Stimulated activated CD8-positive, alpha-beta memory T cell treated with anti-CD3 and anti-CD28 coated beads, Interleukin-7, amount 100 ng/mL, for 4 hours (primary cell): ENCODE measurements around the gene PRXL2C.

Experiments used
- DNase-seq, 2 donors: peaks; one replicate each; pipeline ENCODE4 v3.0.0-alpha.2; 2020; ENCODE audit warnings: low read depth in 2 of 2

PRXL2C gene

GRCh38 chr9:96612105-96612965 is 42.8 kb downstream of the PRXL2C start:
- no peak for DNase-seq

- no peak for DNase-seq
Measured at GRCh38 chr9:96611302-96611701, 43.8 kb downstream of the PRXL2C start.

GRCh38 chr9:96609732-96610131 is 45.4 kb downstream of the PRXL2C start:
- DNase-seq: no peak

- DNase-seq: no peak
Measured at GRCh38 chr9:96607971-96608370, 47.1 kb downstream of the PRXL2C start.

DNA sequence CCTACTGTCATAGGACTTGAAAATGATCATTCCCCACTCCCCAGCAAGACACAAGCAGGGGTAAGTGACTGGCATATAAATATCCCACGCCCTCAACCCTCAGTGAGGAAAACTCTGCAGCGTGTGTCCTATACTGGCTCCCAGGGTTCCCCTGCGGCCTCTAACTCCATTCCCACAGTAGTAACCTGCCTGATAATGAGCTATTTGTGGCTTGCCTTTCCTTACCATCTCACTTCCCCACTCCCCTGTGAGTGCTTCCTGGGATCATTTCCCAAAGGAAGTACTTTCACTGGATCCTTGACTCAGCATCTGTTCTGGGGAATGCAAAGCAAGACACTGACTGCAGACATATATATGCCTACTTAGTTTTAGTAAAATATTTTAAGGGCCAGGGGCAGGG is 49.8 kb downstream of the PRXL2C start:
- DNase-seq: no peak

DNA sequence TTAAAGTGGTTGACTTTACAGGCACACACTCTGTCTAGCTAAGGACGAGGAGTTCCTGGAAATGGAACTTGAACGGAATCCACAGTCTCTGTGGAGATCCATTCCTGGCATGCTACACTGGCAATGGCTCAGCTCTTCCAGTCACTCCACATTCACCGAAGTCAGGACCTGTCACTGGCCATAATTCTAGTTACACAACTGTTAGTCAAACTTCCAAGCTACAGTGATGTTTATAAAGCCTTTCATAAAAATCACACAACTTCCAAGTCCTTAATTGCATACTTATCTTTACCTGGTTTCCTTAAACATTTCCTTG is 51.2 kb downstream of the PRXL2C start:
- DNase-seq: no peak

- DNase-seq: no peak
Measured at GRCh38 chr9:96603305-96604003, 51.7 kb downstream of the PRXL2C start.

DNA sequence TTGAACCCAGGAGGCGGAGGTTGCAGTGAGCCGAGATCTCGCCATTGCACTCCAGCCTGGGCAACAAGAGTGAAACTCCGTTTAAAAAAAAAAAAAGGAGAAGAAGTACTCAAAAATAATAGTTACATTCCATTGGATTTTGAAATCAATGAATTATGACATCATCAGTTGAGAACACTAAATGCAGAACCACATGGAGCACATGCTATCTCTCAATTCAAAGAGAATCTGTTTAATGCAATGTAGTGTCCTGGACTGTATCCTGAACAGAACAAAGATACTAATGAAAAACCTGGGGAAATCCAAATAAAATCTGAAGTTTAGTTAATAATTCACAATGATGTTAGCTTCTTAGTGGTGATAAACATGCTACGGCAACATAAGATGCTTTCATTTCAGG is 55.8 kb downstream of the PRXL2C start:
- DNase-seq: no peak

DNA sequence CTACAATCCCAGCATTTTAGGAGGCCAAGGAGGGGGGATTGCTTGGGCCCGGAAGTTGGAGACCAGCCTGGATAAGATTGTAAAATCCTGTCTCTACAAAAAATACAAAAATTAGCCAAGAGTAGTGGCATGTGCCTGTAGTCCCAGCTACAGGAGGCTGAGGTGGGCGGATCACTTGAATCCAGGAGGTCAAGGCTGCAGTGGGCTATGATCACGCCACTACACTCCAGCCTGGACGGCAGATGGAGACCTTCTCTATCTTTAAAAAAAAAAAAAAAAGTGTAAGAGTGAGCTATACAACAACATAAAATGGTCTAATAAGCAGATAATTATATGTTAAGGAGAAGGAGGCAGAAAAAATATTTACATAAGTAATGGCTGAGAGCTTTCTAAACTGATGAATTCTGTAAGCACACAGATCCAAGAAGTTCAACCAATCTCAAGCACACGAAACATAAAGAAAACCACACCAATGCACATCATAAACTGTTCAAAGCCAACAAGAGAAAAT is 58.5 kb downstream of the PRXL2C start:
- no peak for DNase-seq
